Measurements from ENCODE around the gene SANBR.

Gene SANBR

GRCh38 chr2:61090386-61090921 is 24.8 kb downstream of the SANBR start:
- DNase-seq: no peak

- no peak for DNase-seq
These were observed 25.8 kb downstream of the SANBR start for GRCh38 chr2:61091485-61091884.

- DNase-seq: no peak
These were observed 30.8 kb downstream of the SANBR start for GRCh38 chr2:61096438-61096837.

- DNase-seq: no peak
These were observed 35.1 kb downstream of the SANBR start for GRCh38 chr2:61100801-61101200.

GRCh38 chr2:61109291-61109690 is 43.6 kb downstream of the SANBR start:
- DNase-seq: no peak

GRCh38 chr2:61111708-61112107 is 46.0 kb downstream of the SANBR start:
- DNase-seq: no peak

- no peak for DNase-seq
These were observed 48.5 kb downstream of the SANBR start for GRCh38 chr2:61114147-61114546.
